C4-2B (cell line): ENCODE measurements around the gene MALAT1.

Experiments used
- H3K27ac ChIP-seq: fragments of 450-650 bp; 2 replicates; pipeline ENCODE4 v1.5.1; 2017
- ZFX ChIP-seq: fragments of 450-650 bp; IDR thresholded peaks from 2 replicates; pipeline ENCODE4 v1.6.1; 2017
- TF ChIP-seq, protein P1 (sequence below): fragments of 450-650 bp; conservative IDR thresholded peaks from 2 replicates; pipeline ENCODE4 v1.5.1; 2017; ENCODE audit warnings: mild to moderate bottlenecking

MALAT1 gene

DNA sequence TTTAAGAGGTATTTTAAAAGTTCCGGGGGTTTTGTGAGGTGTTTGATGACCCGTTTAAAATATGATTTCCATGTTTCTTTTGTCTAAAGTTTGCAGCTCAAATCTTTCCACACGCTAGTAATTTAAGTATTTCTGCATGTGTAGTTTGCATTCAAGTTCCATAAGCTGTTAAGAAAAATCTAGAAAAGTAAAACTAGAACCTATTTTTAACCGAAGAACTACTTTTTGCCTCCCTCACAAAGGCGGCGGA, 193 bp upstream of the MALAT1 start:
- TF ChIP-seq, protein P1, sequence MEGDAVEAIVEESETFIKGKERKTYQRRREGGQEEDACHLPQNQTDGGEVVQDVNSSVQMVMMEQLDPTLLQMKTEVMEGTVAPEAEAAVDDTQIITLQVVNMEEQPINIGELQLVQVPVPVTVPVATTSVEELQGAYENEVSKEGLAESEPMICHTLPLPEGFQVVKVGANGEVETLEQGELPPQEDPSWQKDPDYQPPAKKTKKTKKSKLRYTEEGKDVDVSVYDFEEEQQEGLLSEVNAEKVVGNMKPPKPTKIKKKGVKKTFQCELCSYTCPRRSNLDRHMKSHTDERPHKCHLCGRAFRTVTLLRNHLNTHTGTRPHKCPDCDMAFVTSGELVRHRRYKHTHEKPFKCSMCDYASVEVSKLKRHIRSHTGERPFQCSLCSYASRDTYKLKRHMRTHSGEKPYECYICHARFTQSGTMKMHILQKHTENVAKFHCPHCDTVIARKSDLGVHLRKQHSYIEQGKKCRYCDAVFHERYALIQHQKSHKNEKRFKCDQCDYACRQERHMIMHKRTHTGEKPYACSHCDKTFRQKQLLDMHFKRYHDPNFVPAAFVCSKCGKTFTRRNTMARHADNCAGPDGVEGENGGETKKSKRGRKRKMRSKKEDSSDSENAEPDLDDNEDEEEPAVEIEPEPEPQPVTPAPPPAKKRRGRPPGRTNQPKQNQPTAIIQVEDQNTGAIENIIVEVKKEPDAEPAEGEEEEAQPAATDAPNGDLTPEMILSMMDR: no peak
- TF ChIP-seq ZFX: no peak
- H3K27ac ChIP-seq: peak overlapping the region; percentile 100

DNA sequence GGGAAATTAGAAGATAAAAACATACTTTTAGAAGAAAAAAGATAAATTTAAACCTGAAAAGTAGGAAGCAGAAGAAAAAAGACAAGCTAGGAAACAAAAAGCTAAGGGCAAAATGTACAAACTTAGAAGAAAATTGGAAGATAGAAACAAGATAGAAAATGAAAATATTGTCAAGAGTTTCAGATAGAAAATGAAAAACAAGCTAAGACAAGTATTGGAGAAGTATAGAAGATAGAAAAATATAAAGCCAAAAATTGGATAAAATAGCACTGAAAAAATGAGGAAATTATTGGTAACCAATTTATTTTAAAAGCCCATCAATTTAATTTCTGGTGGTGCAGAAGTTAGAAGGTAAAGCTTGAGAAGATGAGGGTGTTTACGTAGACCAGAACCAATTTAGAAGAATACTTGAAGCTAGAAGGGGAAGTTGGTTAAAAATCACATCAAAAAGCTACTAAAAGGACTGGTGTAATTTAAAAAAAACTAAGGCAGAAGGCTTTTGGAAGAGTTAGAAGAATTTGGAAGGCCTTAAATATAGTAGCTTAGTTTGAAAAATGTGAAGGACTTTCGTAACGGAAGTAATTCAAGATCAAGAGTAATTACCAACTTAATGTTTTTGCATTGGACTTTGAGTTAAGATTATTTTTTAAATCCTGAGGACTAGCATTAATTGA, 1.0 kb downstream of the MALAT1 start:
- peak overlapping the region; percentile 98 for H3K27ac ChIP-seq
- no peak for TF ChIP-seq ZFX
- TF ChIP-seq, protein P1: no peak

DNA sequence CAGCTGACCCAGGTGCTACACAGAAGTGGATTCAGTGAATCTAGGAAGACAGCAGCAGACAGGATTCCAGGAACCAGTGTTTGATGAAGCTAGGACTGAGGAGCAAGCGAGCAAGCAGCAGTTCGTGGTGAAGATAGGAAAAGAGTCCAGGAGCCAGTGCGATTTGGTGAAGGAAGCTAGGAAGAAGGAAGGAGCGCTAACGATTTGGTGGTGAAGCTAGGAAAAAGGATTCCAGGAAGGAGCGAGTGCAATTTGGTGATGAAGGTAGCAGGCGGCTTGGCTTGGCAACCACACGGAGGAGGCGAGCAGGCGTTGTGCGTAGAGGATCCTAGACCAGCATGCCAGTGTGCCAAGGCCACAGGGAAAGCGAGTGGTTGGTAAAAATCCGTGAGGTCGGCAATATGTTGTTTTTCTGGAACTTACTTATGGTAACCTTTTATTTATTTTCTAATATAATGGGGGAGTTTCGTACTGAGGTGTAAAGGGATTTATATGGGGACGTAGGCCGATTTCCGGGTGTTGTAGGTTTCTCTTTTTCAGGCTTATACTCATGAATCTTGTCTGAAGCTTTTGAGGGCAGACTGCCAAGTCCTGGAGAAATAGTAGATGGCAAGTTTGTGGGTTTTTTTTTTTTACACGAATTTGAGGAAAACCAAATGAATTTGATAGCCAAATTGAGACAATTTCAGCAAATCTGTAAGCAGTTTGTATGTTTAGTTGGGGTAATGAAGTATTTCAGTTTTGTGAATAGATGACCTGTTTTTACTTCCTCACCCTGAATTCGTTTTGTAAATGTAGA, 1.7 kb downstream of the MALAT1 start:
- peak overlapping the region; percentile 98 for H3K27ac ChIP-seq

DNA sequence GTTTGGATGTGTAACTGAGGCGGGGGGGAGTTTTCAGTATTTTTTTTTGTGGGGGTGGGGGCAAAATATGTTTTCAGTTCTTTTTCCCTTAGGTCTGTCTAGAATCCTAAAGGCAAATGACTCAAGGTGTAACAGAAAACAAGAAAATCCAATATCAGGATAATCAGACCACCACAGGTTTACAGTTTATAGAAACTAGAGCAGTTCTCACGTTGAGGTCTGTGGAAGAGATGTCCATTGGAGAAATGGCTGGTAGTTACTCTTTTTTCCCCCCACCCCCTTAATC, 2.3 kb downstream of the MALAT1 start:
- no peak for TF ChIP-seq ZFX
- TF ChIP-seq, protein P1: no peak
- H3K27ac ChIP-seq: no peak overlapping the region; the same call in 1 of the 2 replicates

More for the DNA sequence above, 1.7 kb downstream of the MALAT1 start:
- TF ChIP-seq, protein P1: no peak
- TF ChIP-seq ZFX: no peak

DNA sequence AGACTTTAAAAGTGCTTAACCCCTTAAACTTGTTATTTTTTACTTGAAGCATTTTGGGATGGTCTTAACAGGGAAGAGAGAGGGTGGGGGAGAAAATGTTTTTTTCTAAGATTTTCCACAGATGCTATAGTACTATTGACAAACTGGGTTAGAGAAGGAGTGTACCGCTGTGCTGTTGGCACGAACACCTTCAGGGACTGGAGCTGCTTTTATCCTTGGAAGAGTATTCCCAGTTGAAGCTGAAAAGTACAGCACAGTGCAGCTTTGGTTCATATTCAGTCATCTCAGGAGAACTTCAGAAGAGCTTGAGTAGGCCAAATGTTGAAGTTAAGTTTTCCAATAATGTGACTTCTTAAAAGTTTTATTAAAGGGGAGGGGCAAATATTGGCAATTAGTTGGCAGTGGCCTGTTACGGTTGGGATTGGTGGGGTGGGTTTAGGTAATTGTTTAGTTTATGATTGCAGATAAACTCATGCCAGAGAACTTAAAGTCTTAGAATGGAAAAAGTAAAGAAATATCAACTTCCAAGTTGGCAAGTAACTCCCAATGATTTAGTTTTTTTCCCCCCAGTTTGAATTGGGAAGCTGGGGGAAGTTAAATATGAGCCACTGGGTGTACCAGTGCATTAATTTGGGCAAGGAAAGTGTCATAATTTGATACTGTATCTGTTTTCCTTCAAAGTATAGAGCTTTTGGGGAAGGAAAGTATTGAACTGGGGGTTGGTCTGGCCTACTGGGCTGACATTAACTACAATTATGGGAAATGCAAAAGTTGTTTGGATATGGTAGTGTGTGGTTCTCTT, 2.8 kb downstream of the MALAT1 start:
- TF ChIP-seq, protein P1: no peak
- no peak for TF ChIP-seq ZFX

DNA sequence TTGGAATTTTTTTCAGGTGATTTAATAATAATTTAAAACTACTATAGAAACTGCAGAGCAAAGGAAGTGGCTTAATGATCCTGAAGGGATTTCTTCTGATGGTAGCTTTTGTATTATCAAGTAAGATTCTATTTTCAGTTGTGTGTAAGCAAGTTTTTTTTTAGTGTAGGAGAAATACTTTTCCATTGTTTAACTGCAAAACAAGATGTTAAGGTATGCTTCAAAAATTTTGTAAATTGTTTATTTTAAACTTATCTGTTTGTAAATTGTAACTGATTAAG, 3.4 kb downstream of the MALAT1 start:
- H3K27ac ChIP-seq: no peak overlapping the region
- TF ChIP-seq, protein P1: no peak
- TF ChIP-seq ZFX: no peak

More for the DNA sequence above, 2.8 kb downstream of the MALAT1 start:
- H3K27ac ChIP-seq: peak overlapping the region; percentile 38; the same call in 1 of the 2 replicates
